SK-N-MC (cell line): ENCODE results near the gene OAT.

Experiments used
- DNase-seq: peaks from one replicate; pipeline ENCODE4 v3.0.0-alpha.2; 2011; ENCODE audit warnings: low read depth, low spot score
- H3K27ac ChIP-seq: fragments of 200-600 bp; sonication (generic); 2 replicates; pipeline ENCODE4 v1.5.1; 2016; ENCODE audit warnings: mixed run types
- H3K36me3 ChIP-seq: fragments of 200-600 bp; sonication (generic); 2 replicates; pipeline ENCODE4 v1.6.1; 2017; ENCODE audit warnings: antibody characterized with exemption, low read length, mixed read lengths; ENCODE audit not compliant: insufficient read depth
- H3K4me3 ChIP-seq: fragments of 200-600 bp; sonication (generic); 2 replicates; pipeline ENCODE4 v1.5.1; 2016
- H3K9ac ChIP-seq: fragments of 200-600 bp; sonication (generic); 2 replicates; pipeline ENCODE4 v1.8.0; 2017; ENCODE audit warnings: mixed run types, mixed read lengths; ENCODE audit not compliant: insufficient read length
- H3K9me3 ChIP-seq: fragments of 200-600 bp; sonication (generic); 2 replicates; pipeline ENCODE4 v1.6.1; 2017; ENCODE audit warnings: low read depth, mild to moderate bottlenecking, antibody characterized with exemption, low read length, moderate library complexity, mixed read lengths
- EZH2 ChIP-seq: fragments of 200-600 bp; sonication (generic); IDR thresholded peaks from one replicate; pipeline ENCODE4 v1.6.1; 2017; ENCODE audit warnings: antibody characterized with exemption
- FOXP2 ChIP-seq: optimal IDR thresholded peaks from 2 replicates; pipeline ENCODE3; 2011; ENCODE audit warnings: mild to moderate bottlenecking, moderate library complexity; ENCODE audit not compliant: insufficient read depth; ENCODE audit errors: extremely low read length, control extremely low read depth
- POLR2AphosphoS5 ChIP-seq: IDR thresholded peaks from 2 replicates; pipeline ENCODE4 v1.6.1; 2012; ENCODE audit warnings: mild to moderate bottlenecking, low read depth, low read length, borderline replicate concordance

Gene OAT

DNA sequence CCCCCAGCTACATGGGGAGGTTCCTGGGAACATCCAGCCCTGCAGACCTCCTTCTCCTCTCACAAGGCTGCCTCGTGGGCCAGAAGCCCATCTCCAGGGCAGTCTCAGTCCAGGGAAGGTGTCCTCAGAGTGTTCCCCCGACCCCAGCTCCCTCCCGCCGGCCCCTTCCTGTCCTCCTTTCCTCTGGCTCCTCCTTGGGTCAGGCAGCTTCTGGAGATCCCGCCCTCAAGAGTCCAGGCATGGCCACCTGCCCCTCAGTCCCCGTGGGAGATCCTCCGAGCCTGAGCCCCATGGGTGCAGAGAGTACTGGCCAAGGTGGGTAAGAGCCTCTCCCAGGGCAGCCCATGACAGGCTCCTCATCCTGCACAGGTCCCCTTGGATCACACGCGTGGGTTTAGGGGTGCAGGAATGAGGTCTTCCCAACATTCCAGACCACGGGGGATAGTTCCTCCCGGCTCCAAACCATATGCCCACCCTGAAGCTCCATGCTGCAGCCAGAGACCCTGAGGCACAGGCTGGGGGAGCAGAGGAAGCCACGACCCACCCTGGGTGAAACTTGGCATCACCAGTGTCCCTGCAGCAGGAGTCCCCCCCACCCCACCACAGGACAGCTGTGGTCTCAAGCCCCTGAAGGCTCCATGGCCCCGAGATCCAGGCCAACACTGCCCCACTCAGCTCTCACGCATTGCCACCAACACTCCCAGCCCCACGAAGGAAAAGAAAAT is 65.5 kb downstream of the OAT start:
- H3K36me3 ChIP-seq, result no peaks in the 10 kb centered on the region
- H3K9ac ChIP-seq, result no peak overlapping the region
- DNase-seq, result no peak
- no peak overlapping the region for H3K27ac ChIP-seq
- H3K9me3 ChIP-seq, result no peaks in the 10 kb centered on the region
- TF ChIP-seq FOXP2, result no peak
- no peak for TF ChIP-seq POLR2AphosphoS5
- no peak for TF ChIP-seq EZH2
- H3K4me3 ChIP-seq, result no peak overlapping the region

GRCh38 chr10:124351481-124352220 is 67.1 kb downstream of the OAT start:
- H3K36me3 ChIP-seq, result no peaks in the 10 kb centered on the region
- no peak overlapping the region for H3K27ac ChIP-seq
- H3K9ac ChIP-seq, result no peak overlapping the region
- no peak for DNase-seq
- no peak for TF ChIP-seq POLR2AphosphoS5
- no peak for TF ChIP-seq FOXP2
- TF ChIP-seq EZH2, result no peak
- H3K4me3 ChIP-seq, result no peak overlapping the region
- H3K9me3 ChIP-seq, result no peaks in the 10 kb centered on the region

DNA sequence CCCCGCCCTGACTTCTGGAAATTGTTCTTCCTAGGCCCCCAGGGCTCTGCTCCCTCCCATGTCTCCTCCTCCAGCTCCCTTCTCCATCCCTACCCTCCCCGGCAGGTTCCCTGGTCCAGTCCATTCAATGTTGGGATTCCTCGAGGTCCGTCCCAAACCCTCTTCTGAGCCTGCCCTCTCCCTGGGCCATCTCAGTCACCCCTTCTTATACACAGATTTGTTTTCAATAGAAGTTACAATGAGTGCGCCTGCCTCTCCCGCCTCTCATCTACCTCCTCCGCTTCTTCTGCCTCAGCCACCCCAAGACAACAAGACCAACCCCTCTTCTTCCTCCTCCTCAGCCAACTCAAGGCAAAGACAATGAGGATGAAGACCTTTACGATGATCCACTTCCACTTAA is 67.9 kb downstream of the OAT start:
- Histone ChIP-seq H3K9ac (no peak overlapping the region), H3K36me3 (no peaks in the 10 kb centered on the region), H3K4me3 (no peak overlapping the region), H3K9me3 (no peaks in the 10 kb centered on the region), H3K27ac (no peak overlapping the region)
- no peak for DNase-seq
- TF ChIP-seq FOXP2, result no peak
- no peak for TF ChIP-seq EZH2
- no peak for TF ChIP-seq POLR2AphosphoS5

DNA sequence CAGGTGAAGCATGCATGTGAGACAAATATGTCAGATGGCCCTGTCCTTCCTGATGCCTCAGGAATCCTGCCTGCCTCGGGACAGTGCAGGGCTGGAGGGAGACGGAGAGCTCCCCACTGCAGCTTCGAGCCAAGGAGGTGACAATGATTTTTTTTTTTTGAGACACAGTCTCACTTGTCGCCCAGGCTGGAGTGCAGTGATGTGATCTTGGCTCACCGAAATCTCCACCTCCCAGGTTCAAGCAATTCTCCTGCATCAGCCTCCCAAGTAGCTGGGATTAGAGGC is 68.8 kb downstream of the OAT start:
- DNase-seq, result no peak
- no peaks in the 10 kb centered on the region for H3K36me3 ChIP-seq
- no peak overlapping the region for H3K27ac ChIP-seq
- H3K9me3 ChIP-seq, result no peaks in the 10 kb centered on the region
- H3K9ac ChIP-seq, result no peak overlapping the region
- no peak overlapping the region for H3K4me3 ChIP-seq
- no peak for TF ChIP-seq FOXP2

- Histone ChIP-seq H3K4me3 (no peak overlapping the region), H3K27ac (no peak overlapping the region), H3K9ac (no peak overlapping the region), H3K9me3 (no peaks in the 10 kb centered on the region), H3K36me3 (no peaks in the 10 kb centered on the region)
- TF ChIP-seq POLR2AphosphoS5 (no peak), EZH2 (no peak), FOXP2 (no peak)
- DNase-seq, result no peak
Measured at GRCh38 chr10:124349231-124349995, 69.3 kb downstream of the OAT start.

- H3K4me3 ChIP-seq, result no peak overlapping the region
- H3K9ac ChIP-seq, result no peak overlapping the region
- no peak for TF ChIP-seq POLR2AphosphoS5
- no peak for TF ChIP-seq EZH2
- TF ChIP-seq FOXP2, result no peak
- H3K36me3 ChIP-seq, result no peaks in the 10 kb centered on the region
- no peak for DNase-seq
- H3K27ac ChIP-seq, result no peak overlapping the region
- H3K9me3 ChIP-seq, result no peaks in the 10 kb centered on the region
Measured at GRCh38 chr10:124348801-124349200, 69.9 kb downstream of the OAT start.

GRCh38 chr10:124347956-124348355 is 70.8 kb downstream of the OAT start:
- Histone ChIP-seq H3K9me3 (no peaks in the 10 kb centered on the region), H3K27ac (no peak overlapping the region), H3K4me3 (no peak overlapping the region), H3K9ac (no peak overlapping the region), H3K36me3 (no peaks in the 10 kb centered on the region)
- TF ChIP-seq EZH2, result no peak
- TF ChIP-seq FOXP2, result no peak
- no peak for TF ChIP-seq POLR2AphosphoS5
- no peak for DNase-seq
